HG03159 (cell line): ENCODE data around the gene COBL.

Source experiments
- ATAC-seq: cut with Tn5 transposase; IDR thresholded peaks from one replicate; pipeline ENCODE4 v1.9.1; 2021; ENCODE audit warnings: mild to moderate bottlenecking, moderate library complexity; ENCODE audit not compliant: unreplicated experiment

The COBL gene

GRCh38 chr7:50977421-50977820 lies 339.2 kb downstream of the COBL start:
- no peak for ATAC-seq

- ATAC-seq, result no peak
Measured at GRCh38 chr7:50976064-50976463, 340.5 kb downstream of the COBL start.

DNA sequence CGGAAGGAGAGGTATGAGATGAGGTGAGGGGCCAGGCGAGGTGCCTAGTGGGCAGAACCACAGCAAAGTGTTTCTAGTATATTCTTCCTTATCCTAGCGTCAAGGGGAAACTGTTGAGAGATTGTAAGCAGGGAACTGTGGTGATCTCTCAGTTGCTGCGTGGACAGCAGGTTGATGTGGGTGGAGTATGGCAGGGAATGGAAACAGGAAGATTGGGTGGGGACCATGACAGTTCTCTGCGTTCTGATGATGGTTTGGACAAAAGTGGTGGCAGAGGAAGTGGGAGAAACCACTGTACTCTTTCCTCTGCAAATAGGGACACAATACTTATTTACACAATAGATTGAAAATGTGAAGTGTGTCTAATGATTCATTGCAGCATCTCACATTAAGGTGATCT lies 342.4 kb downstream of the COBL start:
- ATAC-seq, result no peak

GRCh38 chr7:50973814-50974213 lies 342.8 kb downstream of the COBL start:
- no peak for ATAC-seq

GRCh38 chr7:50970092-50970491 lies 346.5 kb downstream of the COBL start:
- no peak for ATAC-seq
